WERI-Rb-1 (cell line): ENCODE measurements around the gene CLDND2.

Experiments used
- DNase-seq: peaks from one replicate; pipeline ENCODE4 v3.0.0-alpha.2; 2020
- H3K27ac ChIP-seq: fragments of 250-450 bp; sonication (Bioruptor Pico); 2 replicates; pipeline ENCODE4 v1.5.1; 2020; ENCODE audit warnings: mild to moderate bottlenecking, moderate library complexity
- H3K27me3 ChIP-seq: fragments of 250-450 bp; sonication (Bioruptor Pico); 2 replicates; pipeline ENCODE4 v1.5.1; 2021; ENCODE audit warnings: mild to moderate bottlenecking, low read depth, moderate library complexity; ENCODE audit not compliant: insufficient read depth, severe bottlenecking
- H3K36me3 ChIP-seq: fragments of 250-450 bp; sonication (Bioruptor Pico); 2 replicates; pipeline ENCODE4 v1.5.1; 2020; ENCODE audit warnings: mild to moderate bottlenecking, moderate library complexity
- H3K4me3 ChIP-seq: 2 replicates; pipeline ENCODE4 v1.5.1; 2011; ENCODE audit warnings: low read depth, mild to moderate bottlenecking, control low read depth, low read length
- H3K9me3 ChIP-seq: fragments of 250-450 bp; sonication (Bioruptor Pico); 2 replicates; pipeline ENCODE4 v1.5.1; 2021; ENCODE audit warnings: mild to moderate bottlenecking, moderate library complexity; ENCODE audit not compliant: severe bottlenecking
- CTCF ChIP-seq: IDR thresholded peaks from 2 replicates; pipeline ENCODE4 v1.5.1; 2011; ENCODE audit warnings: low read depth, mild to moderate bottlenecking, control low read depth, inconsistent platforms, low read length

CLDND2 gene

GRCh38 chr19:51333836-51334460 is 34.9 kb downstream of the CLDND2 start:
- no peak for TF ChIP-seq CTCF
- Histone ChIP-seq H3K9me3 (no peaks in the 10 kb centered on the region), H3K36me3 (no peaks in the 10 kb centered on the region), H3K27ac (no peak overlapping the region), H3K27me3 (no peaks in the 10 kb centered on the region), H3K4me3 (no peak overlapping the region)
- no peak for DNase-seq

GRCh38 chr19:51331716-51332115 is 37.1 kb downstream of the CLDND2 start:
- no peak for TF ChIP-seq CTCF
- DNase-seq: no peak
- Histone ChIP-seq H3K36me3 (no peaks in the 10 kb centered on the region), H3K27ac (no peak overlapping the region), H3K9me3 (no peaks in the 10 kb centered on the region), H3K4me3 (no peak overlapping the region), H3K27me3 (no peaks in the 10 kb centered on the region)

- no peak overlapping the region for H3K4me3 ChIP-seq
Measured at GRCh38 chr19:51331193-51331592, 37.6 kb downstream of the CLDND2 start.

GRCh38 chr19:51330366-51330765 is 38.4 kb downstream of the CLDND2 start:
- Histone ChIP-seq H3K36me3 (no peaks in the 10 kb centered on the region), H3K4me3 (no peak overlapping the region), H3K9me3 (no peaks in the 10 kb centered on the region), H3K27ac (no peak overlapping the region), H3K27me3 (no peaks in the 10 kb centered on the region)
- no peak for TF ChIP-seq CTCF
- no peak for DNase-seq

More at GRCh38 chr19:51331193-51331592, 37.6 kb downstream of the CLDND2 start:
- Histone ChIP-seq H3K27ac (no peak overlapping the region), H3K36me3 (no peaks in the 10 kb centered on the region), H3K9me3 (no peaks in the 10 kb centered on the region), H3K27me3 (no peaks in the 10 kb centered on the region)
- DNase-seq: no peak
- no peak for TF ChIP-seq CTCF

- TF ChIP-seq CTCF: no peak
- Histone ChIP-seq H3K36me3 (no peaks in the 10 kb centered on the region), H3K4me3 (no peak overlapping the region), H3K27ac (no peak overlapping the region), H3K27me3 (no peaks in the 10 kb centered on the region), H3K9me3 (no peaks in the 10 kb centered on the region)
- no peak for DNase-seq
Measured at GRCh38 chr19:51329411-51329810, 39.4 kb downstream of the CLDND2 start.
